ENCODE results near the gene FLT3. TPM values are rescaled to one million over a fixed set of nuclear protein-coding genes. Genes with fewer than 3 reads are reported as not detected.

The FLT3 gene
- total and polyA plus RNA-seq, 2 of the 13 experiments (the other 11 are each of a cell fraction or from before 2014, with no cell fraction given): not detected

DNA sequence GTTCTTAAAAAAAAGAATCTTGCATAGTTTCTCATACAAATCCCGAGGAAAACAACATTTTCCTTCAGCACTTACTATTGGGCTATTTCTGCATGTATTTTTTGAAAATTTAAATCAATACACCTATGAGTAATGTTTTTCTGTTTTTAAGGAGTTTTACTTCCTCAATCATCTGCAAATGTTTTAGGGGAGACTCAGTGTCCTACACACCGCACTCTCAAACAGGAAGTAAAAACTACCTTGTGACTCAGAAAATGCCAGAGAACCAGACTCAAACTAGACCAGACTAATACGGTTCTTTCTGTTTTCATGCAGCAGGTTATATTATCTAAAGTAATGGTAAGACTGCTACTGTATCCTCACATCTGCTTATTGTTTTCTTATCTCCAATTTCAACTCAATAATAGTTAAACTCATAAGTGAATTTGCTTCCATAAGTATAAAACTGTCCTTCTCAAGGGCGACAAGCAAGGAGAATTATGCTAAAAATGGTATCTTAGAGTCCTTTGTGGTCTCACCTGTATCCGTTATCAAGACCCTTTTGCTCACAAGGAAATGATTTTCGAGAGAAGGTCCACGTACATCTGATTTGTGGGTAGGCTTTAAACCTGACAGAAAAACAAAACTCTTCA, 52.5 kb downstream of the FLT3 start (continued):
- TF ChIP-seq, protein P1, sequence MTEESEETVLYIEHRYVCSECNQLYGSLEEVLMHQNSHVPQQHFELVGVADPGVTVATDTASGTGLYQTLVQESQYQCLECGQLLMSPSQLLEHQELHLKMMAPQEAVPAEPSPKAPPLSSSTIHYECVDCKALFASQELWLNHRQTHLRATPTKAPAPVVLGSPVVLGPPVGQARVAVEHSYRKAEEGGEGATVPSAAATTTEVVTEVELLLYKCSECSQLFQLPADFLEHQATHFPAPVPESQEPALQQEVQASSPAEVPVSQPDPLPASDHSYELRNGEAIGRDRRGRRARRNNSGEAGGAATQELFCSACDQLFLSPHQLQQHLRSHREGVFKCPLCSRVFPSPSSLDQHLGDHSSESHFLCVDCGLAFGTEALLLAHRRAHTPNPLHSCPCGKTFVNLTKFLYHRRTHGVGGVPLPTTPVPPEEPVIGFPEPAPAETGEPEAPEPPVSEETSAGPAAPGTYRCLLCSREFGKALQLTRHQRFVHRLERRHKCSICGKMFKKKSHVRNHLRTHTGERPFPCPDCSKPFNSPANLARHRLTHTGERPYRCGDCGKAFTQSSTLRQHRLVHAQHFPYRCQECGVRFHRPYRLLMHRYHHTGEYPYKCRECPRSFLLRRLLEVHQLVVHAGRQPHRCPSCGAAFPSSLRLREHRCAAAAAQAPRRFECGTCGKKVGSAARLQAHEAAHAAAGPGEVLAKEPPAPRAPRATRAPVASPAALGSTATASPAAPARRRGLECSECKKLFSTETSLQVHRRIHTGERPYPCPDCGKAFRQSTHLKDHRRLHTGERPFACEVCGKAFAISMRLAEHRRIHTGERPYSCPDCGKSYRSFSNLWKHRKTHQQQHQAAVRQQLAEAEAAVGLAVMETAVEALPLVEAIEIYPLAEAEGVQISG (CRISPR knock-in tag; IDR thresholded peaks at IDR 0.05): no peak
- TF ChIP-seq RAD51 (IDR thresholded peaks at IDR 0.05; ENCODE audit: borderline replicate concordance) (no peak), HMG20B (CRISPR knock-in tag; conservative IDR thresholded peaks at IDR 0.05) (no peak), XBP1 (CRISPR knock-in tag; IDR thresholded peaks at IDR 0.05) (no peak)

DNA sequence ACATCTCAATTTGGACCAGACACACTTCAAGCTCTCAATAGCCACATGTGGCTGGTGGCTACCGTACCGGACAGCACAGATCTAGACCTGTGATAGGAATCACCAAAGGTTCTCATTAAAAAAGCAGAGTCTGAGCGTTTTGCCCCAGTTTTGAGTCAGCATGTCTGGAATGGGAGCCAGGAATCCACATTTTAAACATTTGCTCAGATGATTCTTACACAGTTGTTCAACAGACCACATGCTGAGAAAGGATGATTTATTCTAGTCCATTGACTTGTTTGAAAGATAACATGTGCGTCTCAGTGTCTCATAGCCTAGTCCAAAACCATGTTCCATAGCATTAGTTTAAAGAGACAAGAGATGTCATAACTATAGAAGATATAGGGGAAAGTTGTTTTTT, 53.4 kb downstream of the FLT3 start:
- no peak for TF ChIP-seq ZSCAN20 (CRISPR knock-in tag; IDR thresholded peaks at IDR 0.05; ENCODE audit: borderline replicate concordance)
- no peak for TF ChIP-seq ZNF234 (CRISPR knock-in tag; conservative IDR thresholded peaks at IDR 0.05)
- Histone ChIP-seq H3K4me3 (replicated peaks in 1 of 3; ENCODE audit: insufficient read depth in 1 of 3, low read depth in 2 of 3, low read length in 3 of 3) (no peak overlapping the region), H3K4me1 (ENCODE audit: insufficient read depth, low read length) (no peaks in the 10 kb centered on the region), H3K27me3 (ENCODE audit: control insufficient read depth in 1 of 2, insufficient read depth in 2 of 2, low read length in 2 of 2) (no peaks in the 10 kb centered on the region), H3K79me2 (ENCODE audit: insufficient read depth, low read length) (no peaks in the 10 kb centered on the region), H3K36me3 (replicated peaks in 1 of 2; ENCODE audit: control insufficient read depth in 1 of 2, insufficient read depth in 2 of 2, low read length in 2 of 2) (no peaks in the 10 kb centered on the region), H3K4me2 (ENCODE audit: low read depth, low read length) (no peak overlapping the region), H3K9ac (ENCODE audit: insufficient read depth, low read depth, low read length) (no peak overlapping the region), H3K9me3 (ENCODE audit: low read length) (no peaks in the 10 kb centered on the region), H4K20me1 (ENCODE audit: insufficient read depth, low read length) (no peaks in the 10 kb centered on the region), H3K27ac (ENCODE audit: extremely low read length, insufficient read depth, low read length) (no peak overlapping the region), H2AFZ (ENCODE audit: low read length) (no peak overlapping the region)
- no TSS peak for BruUV-seq (replicated peaks)
- intact Hi-C loops (cut with micrococcal nuclease; ENCODE audit: unreplicated experiment): no loop called here
- WGBS (ENCODE audit: low lambda C conversion rate): 63% methylated on average over 4 of the region's 4 CpGs
- ChIA-PET CTCF (ENCODE audit: low intra/inter-chr PET ratio, low total read pairs) (no interaction called here), POLR2A (no interaction called here)
- FAIRE-seq (no peak), DNase-seq (ENCODE audit: low spot score) (no peak), ATAC-seq (no peak)
- in situ Hi-C loops (cut with HindIII; ENCODE audit: extremely low pct_ligation_motif_present, low pct_unique_long_range_greater_than_20kb): no loop called here
